HCT116 (cell line): ENCODE data around the gene SMIM35.

Experiments
- CEBPB ChIP-seq: IDR thresholded peaks from 2 replicates; pipeline ENCODE4 v1.6.1; 2012; ENCODE audit warnings: low read depth
- POLR2A ChIP-seq: IDR thresholded peaks from 2 replicates; pipeline ENCODE4 v1.7.0; 2011; ENCODE audit warnings: borderline replicate concordance; ENCODE audit not compliant: insufficient read depth, insufficient read length; ENCODE audit errors: extremely low read depth
- RAD21 ChIP-seq: IDR thresholded peaks from 2 replicates; pipeline ENCODE4 v1.6.1; 2012; ENCODE audit warnings: low read depth, mild to moderate bottlenecking
- SP1 ChIP-seq: IDR thresholded peaks from 2 replicates; pipeline ENCODE4 v1.6.1; 2012; ENCODE audit warnings: low read depth
- TCF7L2 ChIP-seq: IDR thresholded peaks from 2 replicates; pipeline ENCODE4 v1.7.0; 2011; ENCODE audit warnings: borderline replicate concordance, inconsistent platforms; ENCODE audit not compliant: insufficient read depth, insufficient read length; ENCODE audit errors: extremely low read depth
- ZFX ChIP-seq: fragments of 450-650 bp; IDR thresholded peaks from 2 replicates; pipeline ENCODE4 v1.6.1; 2017
- TF ChIP-seq, protein P1 (sequence below), 3 experiments: fragments of 200-600 bp in 1 of 3; sonication (generic) in 1 of 3; IDR thresholded peaks in 2 of 3; conservative IDR thresholded peaks in 1 of 3; 2 replicates each; pipeline ENCODE4 v1.5.1; 2012 to 2017; ENCODE audit warnings: low read depth in 2 of 3, low read length in 2 of 3, antibody characterized with exemption in 1 of 3, borderline replicate concordance in 1 of 3, control low read depth in 1 of 3, mild to moderate bottlenecking in 1 of 3, mixed read lengths in 1 of 3, mixed run types in 1 of 3, moderate library complexity in 1 of 3; ENCODE audit not compliant: insufficient read depth in 1 of 3

DNA sequence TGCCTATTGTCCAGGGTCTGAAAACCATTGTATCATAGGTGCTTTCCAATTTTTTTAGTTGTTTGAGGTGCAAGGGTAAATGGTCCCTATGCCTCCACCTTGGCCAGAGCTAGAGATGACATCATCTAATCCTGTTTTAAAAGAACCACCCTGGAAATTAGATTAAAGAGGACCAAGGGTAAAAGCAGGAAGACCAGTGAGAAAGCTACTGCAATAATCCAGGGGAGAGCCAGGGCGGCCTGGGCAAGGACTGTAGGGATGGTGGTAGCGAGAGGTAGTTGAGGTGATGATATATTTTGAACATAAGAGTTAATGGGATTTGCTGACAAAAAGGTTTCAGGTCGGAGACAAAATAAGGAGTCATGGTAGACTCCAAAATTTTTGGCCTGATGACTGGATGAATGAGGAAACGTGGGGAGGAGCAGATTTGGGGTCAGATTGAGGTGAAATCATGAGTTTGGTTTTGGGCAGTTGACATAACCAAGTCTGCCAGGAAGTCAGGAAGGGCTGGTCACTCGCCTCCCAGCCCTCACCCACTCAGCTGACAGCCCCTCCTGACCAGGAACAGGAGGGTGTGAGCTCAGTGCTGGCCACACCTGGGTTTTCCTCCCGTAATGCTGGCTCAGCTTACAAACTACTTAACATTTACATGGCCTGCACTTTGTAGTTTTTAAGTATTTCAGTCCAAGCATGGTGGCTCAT, 42.9 kb upstream of the SMIM35 start:
- TF ChIP-seq SP1 (no peak), RAD21 (no peak), POLR2A (no peak), TCF7L2 (no peak), CEBPB (no peak), ZFX (no peak)
- TF ChIP-seq, protein P1, sequence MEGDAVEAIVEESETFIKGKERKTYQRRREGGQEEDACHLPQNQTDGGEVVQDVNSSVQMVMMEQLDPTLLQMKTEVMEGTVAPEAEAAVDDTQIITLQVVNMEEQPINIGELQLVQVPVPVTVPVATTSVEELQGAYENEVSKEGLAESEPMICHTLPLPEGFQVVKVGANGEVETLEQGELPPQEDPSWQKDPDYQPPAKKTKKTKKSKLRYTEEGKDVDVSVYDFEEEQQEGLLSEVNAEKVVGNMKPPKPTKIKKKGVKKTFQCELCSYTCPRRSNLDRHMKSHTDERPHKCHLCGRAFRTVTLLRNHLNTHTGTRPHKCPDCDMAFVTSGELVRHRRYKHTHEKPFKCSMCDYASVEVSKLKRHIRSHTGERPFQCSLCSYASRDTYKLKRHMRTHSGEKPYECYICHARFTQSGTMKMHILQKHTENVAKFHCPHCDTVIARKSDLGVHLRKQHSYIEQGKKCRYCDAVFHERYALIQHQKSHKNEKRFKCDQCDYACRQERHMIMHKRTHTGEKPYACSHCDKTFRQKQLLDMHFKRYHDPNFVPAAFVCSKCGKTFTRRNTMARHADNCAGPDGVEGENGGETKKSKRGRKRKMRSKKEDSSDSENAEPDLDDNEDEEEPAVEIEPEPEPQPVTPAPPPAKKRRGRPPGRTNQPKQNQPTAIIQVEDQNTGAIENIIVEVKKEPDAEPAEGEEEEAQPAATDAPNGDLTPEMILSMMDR (IDR thresholded peaks at IDR 0.05 in 2 of 3, conservative IDR thresholded peaks at IDR 0.05 in 1 of 3; ENCODE audit: borderline replicate concordance in 1 of 3, insufficient read depth in 1 of 3, low read depth in 2 of 3, low read length in 2 of 3) = no peak
